ENCODE measurements around the gene AGO4. TPM values are rescaled to one million over a fixed set of nuclear protein-coding genes. Genes with fewer than 3 reads are reported as not detected.

Gene AGO4
- total RNA-seq, 4 donors from 2014 or later: 4.6 to 18.1 (median 7.5) TPM

GRCh38 chr1:35857830-35858229, 50.0 kb downstream of the AGO4 start:
- no peaks in the 10 kb centered on the region for H3K27me3 ChIP-seq
- no peak for TF ChIP-seq POLR2A (IDR thresholded peaks at IDR 0.05)
- TF ChIP-seq, protein P1, sequence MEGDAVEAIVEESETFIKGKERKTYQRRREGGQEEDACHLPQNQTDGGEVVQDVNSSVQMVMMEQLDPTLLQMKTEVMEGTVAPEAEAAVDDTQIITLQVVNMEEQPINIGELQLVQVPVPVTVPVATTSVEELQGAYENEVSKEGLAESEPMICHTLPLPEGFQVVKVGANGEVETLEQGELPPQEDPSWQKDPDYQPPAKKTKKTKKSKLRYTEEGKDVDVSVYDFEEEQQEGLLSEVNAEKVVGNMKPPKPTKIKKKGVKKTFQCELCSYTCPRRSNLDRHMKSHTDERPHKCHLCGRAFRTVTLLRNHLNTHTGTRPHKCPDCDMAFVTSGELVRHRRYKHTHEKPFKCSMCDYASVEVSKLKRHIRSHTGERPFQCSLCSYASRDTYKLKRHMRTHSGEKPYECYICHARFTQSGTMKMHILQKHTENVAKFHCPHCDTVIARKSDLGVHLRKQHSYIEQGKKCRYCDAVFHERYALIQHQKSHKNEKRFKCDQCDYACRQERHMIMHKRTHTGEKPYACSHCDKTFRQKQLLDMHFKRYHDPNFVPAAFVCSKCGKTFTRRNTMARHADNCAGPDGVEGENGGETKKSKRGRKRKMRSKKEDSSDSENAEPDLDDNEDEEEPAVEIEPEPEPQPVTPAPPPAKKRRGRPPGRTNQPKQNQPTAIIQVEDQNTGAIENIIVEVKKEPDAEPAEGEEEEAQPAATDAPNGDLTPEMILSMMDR (IDR thresholded peaks at IDR 0.05): no peak
- H3K4me3 ChIP-seq: no peak overlapping the region
- no peaks in the 10 kb centered on the region for H3K4me1 ChIP-seq
- intact Hi-C loops (cut with DNase I): no loop called here
- no peaks in the 10 kb centered on the region for H3K9me3 ChIP-seq
- H3K27ac ChIP-seq: no peak overlapping the region
- DNase-seq: no peak
- peaks cover 0 to 32% (median 12%) of the 10 kb centered on the region in 3 donors for H3K36me3 ChIP-seq

GRCh38 chr1:35860696-35861095, 52.9 kb downstream of the AGO4 start:
- no peaks in the 10 kb centered on the region for H3K4me1 ChIP-seq
- no peak overlapping the region for H3K4me3 ChIP-seq
- intact Hi-C loops (cut with DNase I): no loop called here
- TF ChIP-seq POLR2A (IDR thresholded peaks at IDR 0.05): no peak
- TF ChIP-seq, protein P1 (IDR thresholded peaks at IDR 0.05): no peak
- peaks cover 0 to 5% (median 0%) of the 10 kb centered on the region in 3 donors for H3K36me3 ChIP-seq
- H3K9me3 ChIP-seq: no peaks in the 10 kb centered on the region
- no peak for DNase-seq
- WGBS, 2 donors: 64 to 72% methylated on average over 3 of the region's 3 CpGs
- H3K27me3 ChIP-seq: no peaks in the 10 kb centered on the region
- H3K27ac ChIP-seq: no peak overlapping the region

DNA sequence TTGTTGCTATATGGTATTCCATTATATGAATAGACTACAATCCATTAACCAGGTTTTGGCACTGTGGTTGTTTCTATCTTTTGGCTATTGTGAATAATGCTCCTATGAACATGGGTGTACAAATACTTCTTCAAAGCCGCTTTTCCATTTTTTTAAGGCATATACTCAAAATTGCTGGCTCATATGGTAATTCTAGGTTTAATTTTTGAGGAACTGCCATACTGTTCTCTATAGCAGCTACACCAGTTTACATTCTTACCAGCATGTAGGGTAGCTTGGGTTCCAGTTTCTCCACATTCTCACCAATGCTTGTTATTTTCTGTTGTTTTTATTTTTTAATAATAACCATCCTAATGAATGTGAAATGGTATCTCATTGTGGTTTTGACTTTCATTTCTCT, 55.3 kb downstream of the AGO4 start:
- WGBS, 2 donors: 92 to 93% methylated on average over 1 of the region's 1 CpG
- intact Hi-C loops (cut with DNase I): no loop called here
- no peak overlapping the region for H3K27ac ChIP-seq
- no peaks in the 10 kb centered on the region for H3K36me3 ChIP-seq
- H3K4me1 ChIP-seq: no peaks in the 10 kb centered on the region
- no peaks in the 10 kb centered on the region for H3K9me3 ChIP-seq
- no peak for DNase-seq
- H3K27me3 ChIP-seq: no peaks in the 10 kb centered on the region
- no peak for TF ChIP-seq POLR2A (IDR thresholded peaks at IDR 0.05)
- TF ChIP-seq, protein P1 (IDR thresholded peaks at IDR 0.05): no peak
- H3K4me3 ChIP-seq: no peak overlapping the region

- no peak for DNase-seq
- H3K9me3 ChIP-seq: no peaks in the 10 kb centered on the region
- H3K4me1 ChIP-seq: no peaks in the 10 kb centered on the region
- no peak for TF ChIP-seq POLR2A (IDR thresholded peaks at IDR 0.05)
- TF ChIP-seq, protein P1 (IDR thresholded peaks at IDR 0.05): no peak
- no peaks in the 10 kb centered on the region for H3K27me3 ChIP-seq
- no peak overlapping the region for H3K4me3 ChIP-seq
- WGBS, 2 donors: 48 to 54% methylated on average over 3 of the region's 3 CpGs
- H3K36me3 ChIP-seq: no peaks in the 10 kb centered on the region
- peak overlapping the region in 1 of 4 donors; percentile 16 for H3K27ac ChIP-seq
- intact Hi-C loops (cut with DNase I): no loop called here
Observed at GRCh38 chr1:35863881-35864625, 56.2 kb downstream of the AGO4 start.

GRCh38 chr1:35864813-35865212, 57.0 kb downstream of the AGO4 start:
- Histone ChIP-seq H3K36me3 (no peaks in the 10 kb centered on the region), H3K4me3 (no peak overlapping the region), H3K27me3 (no peaks in the 10 kb centered on the region), H3K4me1 (no peaks in the 10 kb centered on the region), H3K9me3 (no peaks in the 10 kb centered on the region), H3K27ac (no peak overlapping the region)
- WGBS, 2 donors: 78 to 83% methylated on average over 5 of the region's 5 CpGs
- intact Hi-C loops (cut with DNase I): no loop called here
- no peak for DNase-seq
- TF ChIP-seq POLR2A (IDR thresholded peaks at IDR 0.05): no peak
- TF ChIP-seq, protein P1 (IDR thresholded peaks at IDR 0.05): no peak
